GM18526 (cell line): ENCODE results near the gene TASOR2.

ENCODE experiments used
- POLR2A ChIP-seq: IDR thresholded peaks from 3 replicates; pipeline ENCODE4 v1.6.1; 2011; ENCODE audit not compliant: insufficient read length; ENCODE audit errors: extremely low read depth

TASOR2 gene

DNA sequence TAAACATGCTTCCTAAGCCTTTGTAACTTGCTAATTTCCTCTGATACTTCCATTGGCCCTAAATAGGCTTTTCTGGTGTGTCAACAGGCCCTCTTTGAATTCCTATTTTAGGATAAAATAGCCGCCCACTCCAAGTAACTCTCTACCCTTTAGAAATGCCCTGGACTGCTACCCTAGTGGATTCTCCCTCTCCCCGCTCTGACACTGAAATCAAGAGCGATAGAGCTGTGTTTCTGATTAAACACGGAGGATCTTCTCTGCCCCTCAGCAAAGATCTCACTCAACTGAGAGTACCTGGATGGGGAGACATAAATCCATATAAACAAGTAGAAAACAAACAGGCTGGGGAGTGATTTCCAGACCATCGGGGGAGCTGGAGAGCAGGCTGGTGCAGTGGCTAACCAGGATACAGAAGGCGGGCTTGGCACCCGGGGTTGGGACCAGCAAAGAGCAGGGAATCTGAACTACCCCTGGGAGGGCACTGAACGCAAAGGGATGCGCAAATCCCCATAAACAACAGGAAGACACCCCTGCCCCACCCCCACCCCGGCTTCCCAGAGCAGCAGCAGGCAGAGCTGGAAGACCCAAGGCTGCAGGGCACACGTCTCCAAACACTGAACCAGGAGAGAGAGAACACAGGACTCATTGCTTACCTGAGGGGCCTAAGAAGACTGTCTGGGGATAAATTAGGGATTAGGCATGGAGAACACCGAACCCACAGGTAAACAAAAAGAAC is 20.8 kb upstream of the TASOR2 start:
- TF ChIP-seq POLR2A, result no peak

DNA sequence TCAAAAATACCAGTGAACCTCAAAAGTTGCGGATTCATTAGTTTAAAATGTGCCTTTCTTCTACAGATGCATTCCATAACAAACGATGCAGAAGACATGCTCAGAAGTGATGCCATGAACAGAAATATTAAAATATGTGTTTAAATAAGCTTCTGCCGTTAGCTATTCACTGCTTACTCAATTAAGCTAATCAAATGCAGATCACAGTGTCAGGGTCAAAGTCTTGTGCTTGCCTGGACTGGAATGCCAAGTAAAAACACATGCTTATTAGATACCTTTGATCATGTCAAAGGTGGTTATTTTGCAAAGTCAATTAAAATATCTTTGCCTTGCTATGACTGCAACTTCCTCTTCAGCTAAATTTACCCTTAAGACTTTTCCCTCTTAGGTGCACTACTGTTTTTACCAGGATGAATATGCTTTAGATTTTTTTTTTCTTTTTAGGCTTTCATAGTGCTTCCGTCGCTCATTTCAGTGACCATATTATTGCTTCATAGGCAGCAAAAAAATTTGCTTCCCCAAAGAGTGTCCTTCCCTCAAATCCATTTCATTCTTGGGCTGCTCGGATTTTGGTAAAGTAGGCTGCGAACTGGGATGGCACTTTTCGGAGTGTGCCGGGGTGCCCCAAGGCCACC is 19.1 kb upstream of the TASOR2 start:
- no peak for TF ChIP-seq POLR2A

DNA sequence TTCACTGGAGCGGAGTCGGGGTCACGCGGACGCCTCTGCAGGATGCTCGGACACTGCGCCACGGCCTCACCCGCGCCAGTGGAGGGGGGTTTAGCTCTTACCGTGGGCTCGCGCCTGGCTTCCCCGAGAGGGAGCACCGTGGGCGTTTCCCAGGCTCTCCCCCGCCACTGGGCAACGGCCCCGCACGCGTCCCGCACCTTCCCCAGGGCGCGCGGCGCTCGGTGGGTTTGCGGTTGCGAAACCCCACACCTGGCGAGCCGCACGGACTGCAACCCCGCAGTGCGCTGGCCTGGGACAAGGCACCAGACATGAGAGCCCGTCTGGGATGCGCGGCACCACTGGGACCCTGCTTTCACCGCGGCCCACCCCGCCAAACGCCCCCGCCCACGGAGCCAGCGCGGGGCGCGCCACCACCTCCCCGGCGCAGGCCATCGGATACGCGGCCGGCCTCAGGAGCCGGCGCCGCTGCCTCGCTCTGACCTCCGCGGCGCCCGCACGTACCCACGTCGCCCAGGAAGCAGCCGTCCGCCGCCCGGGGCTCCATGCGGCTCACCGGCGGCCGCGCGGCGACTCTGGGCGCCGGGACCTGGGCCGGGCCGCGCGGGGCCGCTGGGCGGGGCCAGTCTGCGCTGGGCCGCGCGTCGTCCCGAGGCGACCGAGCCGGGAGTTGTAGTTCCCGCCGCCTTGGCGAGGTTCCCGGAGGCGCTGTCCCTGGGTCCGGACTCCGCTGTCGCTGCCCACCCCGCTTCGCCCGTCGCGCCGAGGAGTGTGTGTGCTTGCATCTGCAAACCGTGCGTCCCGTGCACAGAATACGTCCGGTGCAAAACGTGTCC is 18.4 kb upstream of the TASOR2 start, which contains the start of gene ASB13:
Gene ASB13, minus strand, starts transcription at position 588 of the 833 bp plus-strand sequence. Its CDS starts 44 bp downstream, at position 544.
- TF ChIP-seq POLR2A, result no peak

DNA sequence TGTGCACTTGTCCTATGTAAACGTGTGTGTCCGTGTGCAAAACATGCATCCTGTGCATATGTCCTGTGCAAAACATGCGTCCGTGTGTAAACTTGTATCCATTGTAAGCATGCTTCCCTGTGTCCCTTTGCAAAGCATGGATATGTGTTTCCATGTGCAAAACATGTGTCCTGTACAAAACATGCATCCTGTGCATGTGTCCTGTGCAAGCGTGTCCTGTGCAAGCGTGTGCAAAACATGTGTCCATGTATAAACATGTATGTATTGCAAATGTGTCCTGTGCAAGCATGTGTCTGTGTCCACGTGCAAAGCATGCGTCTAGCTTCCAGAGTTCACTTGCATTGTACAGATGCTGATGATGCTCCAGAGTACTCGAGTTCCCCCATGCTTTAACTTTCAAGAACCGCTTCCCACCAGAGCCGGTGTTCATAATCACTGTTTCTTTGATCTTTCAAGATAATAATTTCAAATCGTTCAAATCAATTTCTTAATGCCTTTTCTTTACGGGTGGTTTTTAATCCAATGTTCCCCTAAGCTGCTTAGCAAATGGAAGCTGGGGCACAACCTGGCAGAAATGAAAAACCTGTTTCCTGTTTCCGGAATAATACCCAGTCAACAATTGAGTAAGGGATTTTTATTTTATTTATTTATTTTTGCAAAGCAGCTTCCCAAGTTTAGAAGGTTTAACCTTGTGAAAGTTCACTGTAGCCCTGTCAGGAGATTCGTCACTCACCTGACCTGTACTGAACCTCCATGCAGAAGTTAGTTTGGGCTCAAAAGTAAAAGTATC is 17.6 kb upstream of the TASOR2 start:
- TF ChIP-seq POLR2A, result no peak

DNA sequence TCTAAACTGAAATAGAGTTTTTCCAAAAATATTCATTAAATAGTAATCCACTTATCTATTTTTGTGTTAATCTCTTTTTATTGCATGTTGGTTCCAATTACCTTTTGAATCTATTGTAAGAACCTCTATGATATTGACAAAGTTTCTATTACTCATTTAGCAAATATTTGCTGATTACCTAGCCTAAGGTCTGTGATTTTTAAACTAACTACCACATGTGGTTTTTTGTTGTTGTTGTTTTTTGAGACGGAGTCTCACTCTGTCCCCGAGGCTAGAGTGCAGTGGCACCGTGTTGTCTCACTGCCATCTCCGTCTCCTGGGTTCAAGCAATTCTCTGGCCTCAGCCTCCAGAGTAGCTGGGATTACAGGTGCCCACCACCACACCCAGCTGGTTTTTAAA is 16.2 kb upstream of the TASOR2 start:
- no peak for TF ChIP-seq POLR2A

DNA sequence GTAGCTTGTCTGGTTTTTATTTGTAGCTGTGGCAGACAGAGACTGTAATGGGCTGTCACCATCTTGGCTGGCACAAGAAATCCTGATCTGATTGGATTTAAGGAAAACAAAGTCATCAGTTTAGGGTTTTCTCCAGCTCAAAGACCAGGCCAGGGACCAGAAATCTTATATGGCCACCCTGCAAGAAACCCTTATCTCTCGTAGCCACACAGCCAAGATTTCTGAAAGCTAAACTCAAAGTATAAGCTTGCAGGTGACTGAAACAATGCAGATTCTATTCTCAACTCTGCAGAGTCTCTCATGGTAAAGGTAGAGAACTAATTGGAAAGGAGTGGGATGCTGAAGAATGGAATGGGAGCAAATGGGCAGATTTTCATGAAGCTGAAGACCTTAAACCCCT is 15.0 kb upstream of the TASOR2 start:
- TF ChIP-seq POLR2A, result no peak

DNA sequence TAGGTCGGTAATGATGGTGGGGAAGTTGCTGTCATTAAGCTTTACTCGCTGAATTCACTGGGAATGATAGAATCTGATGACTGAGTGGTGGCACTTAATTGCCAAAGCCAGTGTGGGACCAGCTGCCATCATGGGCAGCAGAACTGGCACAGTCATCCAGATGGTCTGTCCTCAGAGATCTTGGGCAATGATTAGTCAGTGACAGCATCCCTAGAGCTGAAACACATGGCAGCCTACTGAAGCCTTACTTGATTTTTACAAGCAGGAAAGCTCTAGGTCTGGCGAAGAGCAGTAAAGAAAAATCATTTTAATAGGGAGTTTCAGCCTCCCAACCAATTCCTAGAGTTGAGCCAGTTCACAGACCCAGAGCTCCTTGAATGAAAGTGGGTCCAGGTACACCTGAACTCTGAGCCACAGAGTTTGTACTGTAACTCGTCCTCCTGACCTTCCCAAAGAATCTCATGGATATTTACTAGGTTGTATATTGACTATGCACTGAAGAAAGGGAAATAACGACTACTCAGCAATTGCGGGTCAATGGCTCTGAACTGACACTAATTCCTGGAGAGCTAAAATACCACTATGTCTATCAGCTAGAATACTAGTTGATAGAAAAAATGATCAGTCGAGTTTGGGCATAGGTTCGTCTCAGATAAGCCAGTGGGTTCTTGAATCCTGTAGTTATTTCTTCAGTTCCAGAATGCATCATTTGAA is 13.8 kb upstream of the TASOR2 start:
- no peak for TF ChIP-seq POLR2A

DNA sequence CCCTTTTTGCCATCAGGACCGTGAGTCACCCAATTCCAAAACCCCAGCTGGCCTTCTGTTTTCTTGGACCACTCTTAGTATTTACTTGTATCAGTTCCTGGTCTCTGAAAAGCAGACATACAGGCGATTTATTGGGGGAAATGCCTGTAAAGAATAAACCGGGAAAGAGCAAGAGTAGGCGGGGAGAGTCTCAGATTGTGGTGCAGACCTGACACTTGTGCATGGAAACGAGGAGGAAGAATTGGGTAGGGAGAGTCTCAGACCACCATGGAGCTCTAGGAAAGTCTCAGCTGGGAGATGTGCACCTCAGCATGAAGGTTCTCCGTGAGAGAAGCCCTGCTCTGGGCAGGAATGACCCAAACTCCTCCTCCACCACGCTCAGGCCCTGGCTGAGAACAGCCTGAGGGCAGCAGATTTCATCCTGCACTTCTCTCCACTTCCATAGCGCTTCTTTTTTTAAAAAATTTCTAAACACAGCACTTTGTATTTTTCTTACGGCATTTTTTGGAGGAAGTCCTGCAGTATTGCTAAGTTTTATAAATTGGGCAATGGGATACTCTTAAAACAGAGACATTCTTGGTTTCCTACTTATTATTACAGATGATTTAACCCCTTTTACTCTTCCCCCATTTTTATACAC is 6.1 kb upstream of the TASOR2 start:
- TF ChIP-seq POLR2A, result no peak

DNA sequence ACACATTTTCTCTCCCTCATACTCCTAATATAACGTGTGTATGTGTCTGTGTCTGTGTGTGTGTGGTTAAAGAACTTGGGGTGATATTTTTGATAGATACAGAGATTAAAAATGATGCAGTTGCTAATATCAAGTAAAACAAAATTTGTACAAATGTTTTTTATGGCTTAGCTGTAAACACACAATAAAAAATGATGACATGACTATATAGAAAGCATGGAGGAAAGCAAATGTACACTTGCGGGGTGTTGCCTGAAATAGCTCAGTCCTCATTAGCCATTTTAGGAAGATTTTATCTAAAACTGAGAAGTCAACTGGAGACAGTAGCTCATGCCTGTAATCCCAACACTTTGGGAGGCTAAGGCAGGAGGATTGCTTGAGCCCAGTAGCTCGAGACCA is 5.6 kb upstream of the TASOR2 start:
- TF ChIP-seq POLR2A, result no peak

DNA sequence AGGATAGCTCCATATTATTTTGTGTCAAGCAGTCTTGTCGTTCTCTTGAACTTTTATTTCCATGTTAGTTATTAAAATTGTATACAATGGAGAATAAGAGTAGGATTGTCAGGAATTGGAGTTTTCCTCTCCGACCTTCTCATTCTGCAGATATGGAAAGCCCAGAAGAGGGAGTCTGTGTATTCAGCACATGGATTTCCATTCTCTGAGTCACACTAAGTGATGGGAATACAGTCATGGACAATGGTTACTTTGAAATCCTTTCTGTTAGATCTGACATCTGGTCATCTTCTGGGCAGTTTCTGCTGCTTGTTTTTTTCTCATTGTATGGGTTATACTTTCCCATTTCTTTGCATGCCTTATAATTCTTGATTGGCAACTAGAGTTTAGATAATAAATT is 5.0 kb upstream of the TASOR2 start:
- TF ChIP-seq POLR2A, result no peak

DNA sequence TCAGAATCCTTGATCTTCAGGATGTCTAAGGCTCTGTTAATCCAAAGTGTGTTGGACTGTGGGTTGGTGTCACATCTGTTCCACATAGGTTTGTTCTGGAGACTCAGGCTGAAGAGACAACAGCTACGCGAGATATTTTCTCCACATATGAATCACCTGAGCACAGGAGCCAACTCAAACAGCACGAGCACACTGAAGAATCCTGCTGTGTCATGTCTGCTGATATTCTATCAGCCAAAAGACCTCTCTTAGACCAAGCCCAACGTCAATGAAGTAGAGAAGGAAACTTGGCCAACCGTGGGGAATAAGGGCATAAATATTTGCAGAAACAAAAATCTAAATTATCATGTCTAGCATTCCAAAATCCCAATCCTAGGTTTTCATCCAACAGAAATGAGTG is 2.7 kb upstream of the TASOR2 start:
- no peak for TF ChIP-seq POLR2A

DNA sequence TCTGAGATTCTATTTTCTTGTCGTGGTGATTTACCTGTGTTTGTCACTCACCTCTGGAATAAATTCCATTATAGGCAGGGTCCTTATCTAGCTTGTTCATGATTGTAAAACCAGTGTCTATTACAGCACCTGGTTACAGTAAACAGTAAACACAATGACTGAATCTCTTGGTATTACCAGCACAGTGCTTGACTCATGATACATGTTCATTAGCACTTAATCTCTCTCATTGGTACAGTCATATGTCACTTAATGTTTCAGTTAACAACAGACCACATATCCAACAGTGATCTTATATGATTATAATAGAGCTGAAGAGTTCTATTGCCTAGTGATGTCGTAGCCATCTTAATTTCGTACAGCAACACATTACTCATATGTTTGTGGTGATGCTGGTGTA is 1.6 kb upstream of the TASOR2 start:
- TF ChIP-seq POLR2A, result no peak

DNA sequence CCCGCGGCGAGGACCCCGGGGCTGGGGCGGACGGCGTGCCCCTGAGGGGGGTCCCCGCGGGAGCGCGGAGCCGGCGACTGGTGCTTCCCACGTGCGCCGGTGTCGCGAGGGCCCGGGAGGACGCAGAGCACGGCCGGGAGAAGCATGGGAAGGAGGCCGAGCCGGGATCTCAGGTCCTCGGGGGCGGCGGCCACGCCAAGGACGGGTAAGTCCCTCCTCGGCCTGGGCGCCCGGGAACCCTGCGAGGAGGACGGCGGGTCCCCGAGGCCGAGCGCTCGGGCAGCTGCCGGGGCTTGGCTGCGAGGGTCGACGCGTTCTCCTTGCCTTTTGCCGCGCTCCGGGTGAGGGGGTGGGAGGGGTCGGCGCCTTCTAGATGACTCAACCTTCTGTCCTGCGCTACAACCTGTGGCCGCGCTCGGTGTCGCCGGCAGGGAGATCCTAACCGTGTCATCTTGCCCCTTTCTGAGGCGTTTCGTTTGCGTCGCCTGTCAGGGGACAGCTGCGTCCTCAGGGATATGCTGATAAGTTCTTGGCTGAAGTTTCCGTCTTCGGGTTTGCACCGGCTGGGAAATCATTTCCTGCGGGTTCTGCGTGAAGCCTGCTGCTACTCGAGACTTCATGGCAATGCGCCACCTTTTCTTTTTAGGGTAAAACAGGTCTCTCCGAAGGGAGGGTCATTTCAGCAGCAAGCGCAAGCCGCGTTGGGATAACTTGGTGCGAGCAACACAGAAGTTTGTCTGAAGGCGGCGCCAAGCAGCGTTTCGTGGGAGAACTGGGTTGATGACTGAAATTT is 529 bp downstream of the TASOR2 start:
- no peak for TF ChIP-seq POLR2A
